Suprapubic skin (tissue), 3 donors: Measurements from ENCODE around the gene IFIT1B.

ENCODE experiments used
- EP300 ChIP-seq: sonication (generic); formaldehyde crosslinking; IDR thresholded peaks from one replicate; pipeline ENCODE4 v1.6.1; 2017; ENCODE audit warnings: antibody characterized with exemption
- TF ChIP-seq, protein P1 (sequence below), 2 donors: fragments of 200-600 bp in 1 of 2; fragments of 450-650 bp in 1 of 2; sonication (generic) in 1 of 2; IDR thresholded peaks; one replicate each; pipeline ENCODE4 v1.5.1; 2016 to 2019; ENCODE audit warnings: antibody characterized with exemption in 2 of 2, mild to moderate bottlenecking in 1 of 2, moderate library complexity in 1 of 2

DNA sequence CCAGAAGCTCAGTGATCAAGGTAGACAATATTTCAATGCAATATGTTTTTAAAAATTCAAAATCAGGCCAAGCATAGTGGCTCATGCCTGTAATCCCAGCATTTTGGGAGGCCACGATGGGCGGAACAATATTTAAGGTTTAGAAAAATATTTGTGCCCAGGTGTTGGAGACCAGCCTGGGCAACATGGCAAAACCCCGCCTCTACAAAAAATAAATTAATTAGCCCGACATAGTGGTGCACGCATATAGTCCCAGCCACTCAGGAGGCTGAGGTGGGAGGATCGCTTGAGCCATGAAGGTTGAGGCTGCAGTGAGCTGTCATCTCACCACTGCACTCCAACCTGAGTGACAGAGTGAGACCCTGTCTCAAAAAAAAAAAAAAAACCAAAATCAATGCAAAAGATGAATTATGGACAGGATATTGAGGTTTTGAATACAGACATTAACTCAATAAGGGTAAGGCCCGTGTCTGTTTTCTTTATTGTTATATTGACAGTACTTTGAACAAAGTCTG lies 35.6 kb downstream of the IFIT1B start:
- TF ChIP-seq, protein P1, sequence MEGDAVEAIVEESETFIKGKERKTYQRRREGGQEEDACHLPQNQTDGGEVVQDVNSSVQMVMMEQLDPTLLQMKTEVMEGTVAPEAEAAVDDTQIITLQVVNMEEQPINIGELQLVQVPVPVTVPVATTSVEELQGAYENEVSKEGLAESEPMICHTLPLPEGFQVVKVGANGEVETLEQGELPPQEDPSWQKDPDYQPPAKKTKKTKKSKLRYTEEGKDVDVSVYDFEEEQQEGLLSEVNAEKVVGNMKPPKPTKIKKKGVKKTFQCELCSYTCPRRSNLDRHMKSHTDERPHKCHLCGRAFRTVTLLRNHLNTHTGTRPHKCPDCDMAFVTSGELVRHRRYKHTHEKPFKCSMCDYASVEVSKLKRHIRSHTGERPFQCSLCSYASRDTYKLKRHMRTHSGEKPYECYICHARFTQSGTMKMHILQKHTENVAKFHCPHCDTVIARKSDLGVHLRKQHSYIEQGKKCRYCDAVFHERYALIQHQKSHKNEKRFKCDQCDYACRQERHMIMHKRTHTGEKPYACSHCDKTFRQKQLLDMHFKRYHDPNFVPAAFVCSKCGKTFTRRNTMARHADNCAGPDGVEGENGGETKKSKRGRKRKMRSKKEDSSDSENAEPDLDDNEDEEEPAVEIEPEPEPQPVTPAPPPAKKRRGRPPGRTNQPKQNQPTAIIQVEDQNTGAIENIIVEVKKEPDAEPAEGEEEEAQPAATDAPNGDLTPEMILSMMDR (IDR thresholded peaks at IDR 0.05): no peak
- no peak for TF ChIP-seq EP300
